AG09309 (cell line): Measurements from ENCODE around the gene ZNF394.

Experiments used
- DNase-seq: peaks from one replicate; pipeline ENCODE4 v3.0.0-alpha.2; 2010; ENCODE audit warnings: low read depth
- H3K4me3 ChIP-seq: 2 replicates; pipeline ENCODE4 v1.5.1; 2011; ENCODE audit warnings: mild to moderate bottlenecking, low read depth, low read length, moderate library complexity; ENCODE audit not compliant: control insufficient read depth
- CTCF ChIP-seq: IDR thresholded peaks from 2 replicates; pipeline ENCODE4 v1.5.1; 2011; ENCODE audit warnings: mild to moderate bottlenecking, low read depth, low read length, inconsistent platforms; ENCODE audit not compliant: insufficient read depth, control insufficient read depth; ENCODE audit errors: missing control alignments

ZNF394 gene

DNA sequence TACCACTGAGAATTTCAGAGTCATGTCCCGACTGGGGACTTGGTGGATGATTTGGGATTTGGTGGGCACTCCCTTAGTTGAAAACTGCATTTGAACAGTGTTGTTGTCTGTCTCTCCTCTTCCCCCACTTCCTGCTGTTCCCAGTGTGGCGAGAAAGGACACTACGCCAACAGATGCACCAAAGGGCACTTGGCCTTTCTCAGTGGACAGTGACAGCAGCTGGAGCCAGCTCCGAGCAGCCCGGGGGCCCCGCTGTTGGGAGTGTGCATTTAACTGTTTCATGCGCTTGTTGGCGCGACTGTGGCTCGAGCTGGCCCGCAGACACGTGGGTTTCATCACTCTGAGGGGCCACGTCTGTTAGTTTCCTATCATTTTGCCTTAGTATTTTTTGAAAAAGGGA lies 43.8 kb downstream of the ZNF394 start:
- DNase-seq, result no peak
- no peak overlapping the region for H3K4me3 ChIP-seq
- no peak for TF ChIP-seq CTCF

DNA sequence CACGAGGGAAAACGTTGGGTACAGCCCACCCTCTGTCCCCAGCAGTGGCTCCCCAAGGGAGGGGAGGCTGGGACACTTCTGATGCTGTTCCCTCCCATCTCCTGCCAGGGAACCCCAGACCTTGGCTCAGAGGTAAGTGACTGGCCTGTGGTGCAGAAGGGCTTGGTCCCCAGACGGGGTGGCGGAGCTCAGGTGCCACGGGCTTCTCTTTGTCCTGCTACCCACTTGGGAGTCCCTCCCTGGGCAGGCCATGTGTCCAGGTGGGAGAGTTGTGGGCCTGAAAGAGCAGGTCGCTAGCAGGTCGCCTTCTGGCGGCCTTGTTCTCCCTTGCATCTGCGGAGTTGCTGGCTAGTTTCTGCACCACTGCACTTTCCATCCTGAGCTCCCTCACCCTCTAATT lies 44.2 kb downstream of the ZNF394 start:
- no peak for DNase-seq
- no peak overlapping the region for H3K4me3 ChIP-seq

DNA sequence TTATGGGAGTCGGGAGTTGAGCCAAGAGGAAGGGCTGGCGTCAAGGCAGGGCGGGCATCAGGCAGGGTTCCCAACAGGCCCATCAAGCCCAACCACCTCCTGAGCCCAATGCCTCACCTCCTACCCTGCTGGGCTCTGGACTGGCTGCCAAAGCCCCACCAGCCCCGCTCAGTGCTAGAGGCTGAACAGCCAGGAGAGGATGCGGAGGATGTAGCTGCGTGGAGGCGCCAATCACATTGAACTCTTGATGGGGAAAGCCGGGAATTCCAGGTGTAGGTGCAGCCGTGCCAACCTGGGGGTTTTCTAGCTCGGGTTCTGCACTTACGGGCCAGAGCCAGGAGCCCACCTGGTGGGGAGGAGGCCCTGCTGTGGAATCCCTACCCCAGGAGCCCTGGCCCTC lies 47.0 kb downstream of the ZNF394 start:
- TF ChIP-seq CTCF, result no peak
- DNase-seq, result no peak
- H3K4me3 ChIP-seq, result no peak overlapping the region

More for the DNA sequence above, 44.2 kb downstream of the ZNF394 start:
- TF ChIP-seq CTCF, result no peak

DNA sequence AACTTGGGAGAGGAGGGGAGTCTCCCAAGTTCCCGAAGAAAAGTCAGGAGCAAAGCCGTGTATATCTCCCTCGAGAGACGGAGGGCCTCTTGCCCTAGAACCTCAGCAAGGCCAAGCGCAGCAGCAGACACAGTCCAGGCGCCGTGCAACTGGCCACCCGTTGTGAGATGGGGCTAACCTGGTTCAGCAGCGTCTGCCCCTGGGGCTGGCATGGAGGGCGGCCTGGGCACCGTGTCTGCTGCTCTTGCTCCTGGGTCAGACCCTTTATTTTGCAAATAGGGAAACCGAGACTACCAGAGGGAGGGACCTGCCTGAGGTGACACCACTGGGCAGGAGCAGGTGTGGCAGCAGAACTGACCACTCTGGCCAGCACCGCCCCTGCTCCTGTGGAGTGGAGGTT lies 47.5 kb downstream of the ZNF394 start:
- H3K4me3 ChIP-seq, result no peak overlapping the region
- TF ChIP-seq CTCF, result no peak
- DNase-seq, result no peak

DNA sequence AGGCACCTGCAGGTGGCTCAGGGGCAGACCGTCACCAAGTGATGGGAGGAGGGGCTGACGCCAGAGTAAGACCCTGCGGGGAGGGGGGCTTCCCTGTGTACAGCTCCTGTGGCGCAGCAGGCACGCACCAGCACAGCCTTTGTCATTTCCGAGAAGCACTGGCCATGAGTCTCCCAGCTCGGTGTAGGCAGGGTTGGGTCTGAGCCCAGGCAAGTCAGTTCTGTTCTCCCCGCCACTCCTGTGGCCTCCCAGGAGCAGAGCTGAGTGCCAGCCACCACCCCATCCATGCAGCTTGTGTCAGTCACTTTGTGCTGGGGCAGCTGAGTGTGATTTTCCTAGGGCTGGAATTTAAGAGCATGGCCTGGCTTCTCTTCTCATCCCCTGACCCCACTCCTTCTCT lies 48.1 kb downstream of the ZNF394 start:
- H3K4me3 ChIP-seq, result no peak overlapping the region
- no peak for TF ChIP-seq CTCF
- DNase-seq, result no peak

GRCh38 chr7:99449326-99449725 lies 50.8 kb downstream of the ZNF394 start:
- H3K4me3 ChIP-seq, result no peak overlapping the region
- DNase-seq, result no peak
- TF ChIP-seq CTCF, result no peak

GRCh38 chr7:99448855-99449254 lies 51.2 kb downstream of the ZNF394 start:
- TF ChIP-seq CTCF, result no peak
- no peak overlapping the region for H3K4me3 ChIP-seq
- no peak for DNase-seq
